ENCODE data around the gene TPBGL. TPM values are rescaled to one million over a fixed set of nuclear protein-coding genes. Genes with fewer than 3 reads are reported as not detected.

The TPBGL gene, protein sequence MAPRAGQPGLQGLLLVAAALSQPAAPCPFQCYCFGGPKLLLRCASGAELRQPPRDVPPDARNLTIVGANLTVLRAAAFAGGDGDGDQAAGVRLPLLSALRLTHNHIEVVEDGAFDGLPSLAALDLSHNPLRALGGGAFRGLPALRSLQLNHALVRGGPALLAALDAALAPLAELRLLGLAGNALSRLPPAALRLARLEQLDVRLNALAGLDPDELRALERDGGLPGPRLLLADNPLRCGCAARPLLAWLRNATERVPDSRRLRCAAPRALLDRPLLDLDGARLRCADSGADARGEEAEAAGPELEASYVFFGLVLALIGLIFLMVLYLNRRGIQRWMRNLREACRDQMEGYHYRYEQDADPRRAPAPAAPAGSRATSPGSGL
- 7.0 TPM for total RNA-seq (ENCODE audit: unreplicated experiment)
- long read RNA-seq, partial matches to known transcripts: 0 of 1 reads
- long read RNA-seq, other reads (novel, unspliced or antisense): 0 of 1 reads

DNA sequence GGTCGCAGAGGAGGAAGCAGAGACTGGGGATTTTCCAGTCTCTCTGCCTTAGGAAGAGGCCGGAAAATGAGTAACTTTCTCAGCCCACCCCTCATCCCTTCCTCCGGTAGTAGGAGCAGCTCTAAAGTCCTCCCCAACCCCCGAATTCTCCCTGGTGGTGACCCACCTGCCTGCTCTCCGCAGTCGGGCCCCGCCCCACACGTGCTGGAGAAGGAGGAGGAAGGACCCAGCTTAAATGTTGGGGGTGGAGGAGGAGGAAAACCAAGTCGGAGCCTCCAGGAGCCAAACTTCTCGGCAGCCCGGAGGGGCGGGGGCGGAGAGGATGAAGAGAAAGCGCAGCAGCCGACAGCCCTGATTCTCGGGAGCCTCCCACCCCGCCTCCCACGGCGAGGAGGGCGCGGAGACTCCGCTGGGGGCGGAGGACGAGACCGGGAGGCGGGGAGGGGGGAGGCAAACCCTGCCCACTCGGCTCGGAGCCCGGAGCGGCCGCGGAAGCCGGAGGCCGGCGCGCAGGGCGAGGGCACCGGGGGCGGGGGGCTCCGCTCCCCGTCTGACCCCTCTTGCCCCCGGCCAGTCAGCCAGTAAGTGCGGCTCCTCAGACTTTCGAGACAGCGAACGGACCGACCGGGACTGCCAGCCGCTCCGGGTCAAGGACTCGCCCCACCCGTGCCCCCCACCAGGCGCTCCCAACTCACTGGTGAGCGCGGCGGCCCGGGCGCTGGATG, at the start of gene TPBGL:
TPBGL (plus strand) TSS at position 464 of the 725 bp plus-strand sequence. CDS start 276 bp downstream, outside the sequence.
- Mint-ChIP-seq H3K9me3 (ENCODE audit: unreplicated experiment) (no peaks in the 10 kb centered on the region), H3K4me1 (ENCODE audit: unreplicated experiment) (peaks cover 17% of the 10 kb centered on the region), H3K4me3 (ENCODE audit: unreplicated experiment) (peak within 1 kb of the TSS; percentile 87), H3K27me3 (ENCODE audit: unreplicated experiment) (peaks cover 23% of the 10 kb centered on the region), H3K27ac (ENCODE audit: unreplicated experiment) (no peak within 1 kb of the TSS), H3K36me3 (ENCODE audit: low read depth, unreplicated experiment) (peaks cover 4% of the 10 kb centered on the region)
- DNase-seq (ENCODE audit: low spot score): peak; percentile 30
- TF ChIP-seq, protein P1, sequence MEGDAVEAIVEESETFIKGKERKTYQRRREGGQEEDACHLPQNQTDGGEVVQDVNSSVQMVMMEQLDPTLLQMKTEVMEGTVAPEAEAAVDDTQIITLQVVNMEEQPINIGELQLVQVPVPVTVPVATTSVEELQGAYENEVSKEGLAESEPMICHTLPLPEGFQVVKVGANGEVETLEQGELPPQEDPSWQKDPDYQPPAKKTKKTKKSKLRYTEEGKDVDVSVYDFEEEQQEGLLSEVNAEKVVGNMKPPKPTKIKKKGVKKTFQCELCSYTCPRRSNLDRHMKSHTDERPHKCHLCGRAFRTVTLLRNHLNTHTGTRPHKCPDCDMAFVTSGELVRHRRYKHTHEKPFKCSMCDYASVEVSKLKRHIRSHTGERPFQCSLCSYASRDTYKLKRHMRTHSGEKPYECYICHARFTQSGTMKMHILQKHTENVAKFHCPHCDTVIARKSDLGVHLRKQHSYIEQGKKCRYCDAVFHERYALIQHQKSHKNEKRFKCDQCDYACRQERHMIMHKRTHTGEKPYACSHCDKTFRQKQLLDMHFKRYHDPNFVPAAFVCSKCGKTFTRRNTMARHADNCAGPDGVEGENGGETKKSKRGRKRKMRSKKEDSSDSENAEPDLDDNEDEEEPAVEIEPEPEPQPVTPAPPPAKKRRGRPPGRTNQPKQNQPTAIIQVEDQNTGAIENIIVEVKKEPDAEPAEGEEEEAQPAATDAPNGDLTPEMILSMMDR (IDR thresholded peaks at IDR 0.05; ENCODE audit: unreplicated experiment): no peak

DNA sequence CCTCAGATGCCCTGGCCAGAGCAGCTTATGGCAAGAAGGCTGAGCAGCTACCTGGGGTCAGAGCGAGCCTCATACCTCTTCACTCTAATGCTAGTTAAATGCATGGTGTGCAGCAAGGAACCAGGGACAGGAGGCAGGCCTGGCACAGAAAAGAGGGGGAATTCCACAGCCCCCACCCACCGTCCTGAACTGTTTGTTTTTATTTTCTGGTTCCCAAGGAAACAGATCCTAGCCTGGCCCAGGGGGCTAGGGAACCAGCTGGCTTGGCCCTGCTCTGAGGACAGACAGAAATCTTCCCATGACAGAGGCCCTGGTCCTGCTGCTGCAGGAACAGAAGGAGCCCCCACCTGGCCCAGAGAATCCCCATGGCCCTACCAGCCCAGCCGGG, 49.2 kb upstream of the TPBGL start:
- Mint-ChIP-seq H3K36me3 (ENCODE audit: low read depth, unreplicated experiment) (peaks cover 5% of the 10 kb centered on the region), H3K4me3 (ENCODE audit: unreplicated experiment) (no peak overlapping the region), H3K9me3 (ENCODE audit: unreplicated experiment) (no peaks in the 10 kb centered on the region), H3K27ac (ENCODE audit: unreplicated experiment) (peak overlapping the region; percentile 72), H3K27me3 (ENCODE audit: unreplicated experiment) (peaks cover 14% of the 10 kb centered on the region), H3K4me1 (ENCODE audit: unreplicated experiment) (peaks cover 44% of the 10 kb centered on the region)
- TF ChIP-seq, protein P1 (IDR thresholded peaks at IDR 0.05; ENCODE audit: unreplicated experiment): no peak
- peak; percentile 59 for DNase-seq (ENCODE audit: low spot score)

DNA sequence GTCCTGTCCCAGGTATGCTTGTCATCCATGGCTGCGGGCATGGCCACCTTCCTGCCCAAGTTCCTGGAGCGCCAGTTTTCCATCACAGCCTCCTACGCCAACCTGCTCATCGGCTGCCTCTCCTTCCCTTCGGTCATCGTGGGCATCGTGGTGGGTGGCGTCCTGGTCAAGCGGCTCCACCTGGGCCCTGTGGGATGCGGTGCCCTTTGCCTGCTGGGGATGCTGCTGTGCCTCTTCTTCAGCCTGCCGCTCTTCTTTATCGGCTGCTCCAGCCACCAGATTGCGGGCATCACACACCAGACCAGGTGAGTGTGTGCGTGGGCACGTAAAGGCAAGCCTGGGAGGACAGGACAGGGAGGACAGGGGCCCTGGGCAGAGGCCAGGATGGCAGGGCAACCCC, 47.3 kb upstream of the TPBGL start:
- TF ChIP-seq, protein P1 (IDR thresholded peaks at IDR 0.05; ENCODE audit: unreplicated experiment): no peak
- peaks cover 51% of the 10 kb centered on the region for H3K4me1 Mint-ChIP-seq (ENCODE audit: unreplicated experiment)

DNA sequence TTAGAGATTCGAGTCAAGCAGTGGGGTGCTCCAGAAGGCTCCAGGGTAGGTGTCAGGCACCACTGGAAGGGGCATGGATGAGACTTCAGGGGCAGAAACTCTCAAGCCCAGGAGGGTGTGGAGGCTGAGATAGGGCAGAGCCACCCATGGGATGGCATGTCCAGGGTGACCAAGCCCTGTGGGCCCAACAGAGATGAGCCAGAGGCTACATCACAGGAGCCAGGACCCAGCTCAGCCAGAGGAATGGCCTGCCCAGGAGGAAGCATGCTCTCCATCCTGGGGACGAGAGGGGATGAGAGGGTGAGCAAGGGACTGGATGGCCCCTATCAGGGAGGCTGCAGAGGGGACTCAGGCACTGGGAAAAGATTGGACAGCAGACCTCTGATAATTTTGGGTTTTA, 46.9 kb upstream of the TPBGL start:
- TF ChIP-seq, protein P1 (IDR thresholded peaks at IDR 0.05; ENCODE audit: unreplicated experiment): no peak
- H3K9me3 Mint-ChIP-seq (ENCODE audit: unreplicated experiment): no peaks in the 10 kb centered on the region
- no peak overlapping the region for H3K27ac Mint-ChIP-seq (ENCODE audit: unreplicated experiment)
- no peak for DNase-seq (ENCODE audit: low spot score)
- no peak overlapping the region for H3K4me3 Mint-ChIP-seq (ENCODE audit: unreplicated experiment)
- peaks cover 22% of the 10 kb centered on the region for H3K27me3 Mint-ChIP-seq (ENCODE audit: unreplicated experiment)
- H3K4me1 Mint-ChIP-seq (ENCODE audit: unreplicated experiment): peaks cover 53% of the 10 kb centered on the region
- H3K36me3 Mint-ChIP-seq (ENCODE audit: low read depth, unreplicated experiment): peaks cover 5% of the 10 kb centered on the region

More for the DNA sequence above, 47.3 kb upstream of the TPBGL start:
- Mint-ChIP-seq H3K36me3 (ENCODE audit: low read depth, unreplicated experiment) (peaks cover 5% of the 10 kb centered on the region), H3K9me3 (ENCODE audit: unreplicated experiment) (no peaks in the 10 kb centered on the region), H3K27me3 (ENCODE audit: unreplicated experiment) (peaks cover 21% of the 10 kb centered on the region), H3K27ac (ENCODE audit: unreplicated experiment) (no peak overlapping the region), H3K4me3 (ENCODE audit: unreplicated experiment) (no peak overlapping the region)
- no peak for DNase-seq (ENCODE audit: low spot score)
